Measurements from ENCODE around the gene EIF2B4.

DNA sequence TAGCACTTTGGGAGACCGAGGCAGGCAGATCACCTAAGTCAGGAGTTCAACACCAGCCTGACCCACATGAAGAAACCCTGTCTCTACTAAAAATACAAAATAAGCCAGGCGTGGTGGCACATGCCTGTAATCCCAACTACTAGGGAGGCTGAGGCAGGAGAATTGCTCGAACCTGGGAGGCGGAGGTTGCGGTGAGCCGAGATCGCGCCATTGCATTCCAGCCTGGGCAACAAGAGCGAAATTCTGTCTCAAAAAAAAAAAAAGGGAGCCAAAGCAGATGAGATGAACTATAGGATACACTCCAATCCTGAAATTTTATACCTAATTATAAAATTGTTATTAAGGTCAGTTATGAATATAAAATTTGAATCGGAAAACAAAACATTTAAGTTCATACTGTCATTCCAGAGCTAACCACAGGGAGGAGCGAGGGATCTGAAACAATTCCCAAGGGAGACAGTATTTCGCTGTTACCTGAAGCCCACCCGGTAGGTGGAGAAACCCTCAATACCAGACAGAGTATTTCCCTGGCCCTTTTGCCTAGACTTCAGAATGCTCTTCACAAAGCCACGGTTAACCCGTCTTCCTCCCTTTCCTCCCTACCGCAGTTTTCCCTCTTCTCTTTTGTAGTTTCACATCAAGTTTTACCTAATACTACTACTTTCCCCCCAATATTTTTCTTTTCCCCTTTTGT, 37.8 kb upstream of the EIF2B4 start:
- peak; percentile 86 for TF ChIP-seq CTCF (conservative IDR thresholded peaks at IDR 0.05)
- TF ChIP-seq EZH2 (IDR thresholded peaks at IDR 0.05; ENCODE audit: low read depth), result no peak

Data from PC-9 (cell line).